SU-DHL-6 (cell line): Measurements from ENCODE around the gene ATXN7L1.

Source experiments
- H2AFZ ChIP-seq: fragments of 200-600 bp; sonication (generic); 2 replicates; pipeline ENCODE4 v1.6.1; 2014; ENCODE audit warnings: low read depth, mild to moderate bottlenecking, moderate library complexity, mixed read lengths, antibody characterized with exemption, low read length; ENCODE audit not compliant: severe bottlenecking
- H3F3A ChIP-seq: fragments of 200-600 bp; shearing (Covaris generic); 2 replicates; pipeline ENCODE4 v1.6.0; 2016; ENCODE audit warnings: antibody characterized with exemption, mild to moderate bottlenecking; ENCODE audit not compliant: insufficient read depth
- H3K27ac ChIP-seq: fragments of 200-600 bp; sonication (generic); 2 replicates; pipeline ENCODE4 v1.5.1; 2016; ENCODE audit warnings: low read depth, mild to moderate bottlenecking, low read length, moderate library complexity, mixed read lengths
- H3K27me3 ChIP-seq: fragments of 200-600 bp; sonication (generic), shearing (Covaris generic); 2 replicates; pipeline ENCODE4 v1.6.0; 2014; ENCODE audit warnings: mild to moderate bottlenecking, low read length
- H3K36me3 ChIP-seq: fragments of 200-600 bp; sonication (generic); 2 replicates; pipeline ENCODE4 v1.6.1; 2014; ENCODE audit warnings: mild to moderate bottlenecking, low read length, mixed read lengths
- H3K4me2 ChIP-seq: fragments of 300-600, 200-600 bp; shearing (Covaris generic), sonication (generic); 2 replicates; pipeline ENCODE4 v1.6.0; 2014; ENCODE audit warnings: low read length, low read depth, mild to moderate bottlenecking; ENCODE audit not compliant: poor library complexity, severe bottlenecking
- H3K4me3 ChIP-seq: fragments of 200-600 bp; sonication (generic); 2 replicates; pipeline ENCODE4 v1.5.1; 2014; ENCODE audit warnings: antibody characterized with exemption, low read length, mild to moderate bottlenecking, mixed read lengths; ENCODE audit not compliant: insufficient read depth, poor library complexity, severe bottlenecking
- H3K79me2 ChIP-seq: fragments of 200-600 bp; sonication (generic); 2 replicates; pipeline ENCODE4 v1.6.1; 2014; ENCODE audit warnings: mild to moderate bottlenecking, low read length, moderate library complexity; ENCODE audit not compliant: insufficient read depth
- H3K9ac ChIP-seq: fragments of 200-600 bp; sonication (generic); 2 replicates; pipeline ENCODE4 v1.7.0; 2014; ENCODE audit warnings: mild to moderate bottlenecking, low read length
- H3K9me2 ChIP-seq: fragments of 200-600 bp; sonication (generic); replicated peaks from 2 replicates; pipeline ENCODE4 v1.6.1; 2014; ENCODE audit warnings: low read length; ENCODE audit not compliant: insufficient read depth
- H3K9me3 ChIP-seq: fragments of 200-600 bp; sonication (generic); 2 replicates; pipeline ENCODE4 v1.6.1; 2014; ENCODE audit warnings: low read length, mixed read lengths; ENCODE audit not compliant: insufficient read depth
- H4K20me1 ChIP-seq: fragments of 200-600 bp; sonication (generic); 2 replicates; pipeline ENCODE4 v1.6.1; 2014; ENCODE audit warnings: low read depth, mild to moderate bottlenecking, antibody characterized with exemption, low read length, moderate library complexity, mixed read lengths
- CTCF ChIP-seq: fragments of 200-600 bp; sonication (generic); IDR thresholded peaks from one replicate; pipeline ENCODE4 v1.5.1; 2017; ENCODE audit warnings: antibody characterized with exemption, mild to moderate bottlenecking, low read length, moderate library complexity; ENCODE audit not compliant: insufficient read depth, poor library complexity, severe bottlenecking
- EZH2phosphoT487 ChIP-seq: fragments of 200-600 bp; sonication (generic), shearing (Covaris generic); conservative IDR thresholded peaks from 2 replicates; pipeline ENCODE4 v1.6.1; 2018; ENCODE audit warnings: mild to moderate bottlenecking, antibody characterized with exemption, low read length, moderate library complexity, mixed read lengths

ATXN7L1 gene

DNA sequence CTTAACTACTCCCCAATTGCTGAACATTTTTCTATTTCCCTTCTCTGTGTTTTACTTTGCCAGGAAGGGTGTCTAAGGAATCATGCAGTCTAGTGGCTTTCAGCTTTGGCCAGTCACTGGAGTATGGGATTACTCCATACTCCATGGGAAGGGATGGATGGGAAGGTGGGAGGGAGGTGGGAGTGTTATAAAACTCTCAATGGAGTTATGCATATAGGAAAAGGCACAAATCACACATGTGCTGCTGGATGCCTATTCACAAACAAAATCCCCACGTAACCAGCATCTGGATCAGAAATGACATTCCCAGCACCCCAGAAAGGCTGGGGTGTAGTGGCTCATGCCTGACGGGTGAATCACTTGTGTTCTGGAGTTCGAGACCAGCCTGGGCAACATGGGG lies 125.3 kb downstream of the ATXN7L1 start:
- Histone ChIP-seq H3K27me3 (no peaks in the 10 kb centered on the region), H3K4me3 (no peak overlapping the region), H3F3A (no peaks in the 10 kb centered on the region), H3K9ac (no peak overlapping the region), H3K9me3 (no peaks in the 10 kb centered on the region), H3K4me2 (no peak overlapping the region), H4K20me1 (no peaks in the 10 kb centered on the region), H2AFZ (no peak overlapping the region), H3K79me2 (no peaks in the 10 kb centered on the region), H3K9me2 (no peaks in the 10 kb centered on the region), H3K36me3 (no peaks in the 10 kb centered on the region), H3K27ac (no peak overlapping the region)
- TF ChIP-seq EZH2phosphoT487 (no peak), CTCF (no peak)

- H3K36me3 ChIP-seq, result no peaks in the 10 kb centered on the region
- no peaks in the 10 kb centered on the region for H4K20me1 ChIP-seq
- H3K4me2 ChIP-seq, result no peak overlapping the region
- no peaks in the 10 kb centered on the region for H3K27me3 ChIP-seq
- TF ChIP-seq CTCF (no peak), EZH2phosphoT487 (no peak)
- H3K9me3 ChIP-seq, result no peaks in the 10 kb centered on the region
- H2AFZ ChIP-seq, result no peak overlapping the region
- H3K27ac ChIP-seq, result no peak overlapping the region
- H3K9ac ChIP-seq, result no peak overlapping the region
- H3K4me3 ChIP-seq, result no peak overlapping the region
- no peaks in the 10 kb centered on the region for H3K9me2 ChIP-seq
- H3K79me2 ChIP-seq, result no peaks in the 10 kb centered on the region
- no peaks in the 10 kb centered on the region for H3F3A ChIP-seq
Observed at GRCh38 chr7:105748701-105749100, 127.7 kb downstream of the ATXN7L1 start.

DNA sequence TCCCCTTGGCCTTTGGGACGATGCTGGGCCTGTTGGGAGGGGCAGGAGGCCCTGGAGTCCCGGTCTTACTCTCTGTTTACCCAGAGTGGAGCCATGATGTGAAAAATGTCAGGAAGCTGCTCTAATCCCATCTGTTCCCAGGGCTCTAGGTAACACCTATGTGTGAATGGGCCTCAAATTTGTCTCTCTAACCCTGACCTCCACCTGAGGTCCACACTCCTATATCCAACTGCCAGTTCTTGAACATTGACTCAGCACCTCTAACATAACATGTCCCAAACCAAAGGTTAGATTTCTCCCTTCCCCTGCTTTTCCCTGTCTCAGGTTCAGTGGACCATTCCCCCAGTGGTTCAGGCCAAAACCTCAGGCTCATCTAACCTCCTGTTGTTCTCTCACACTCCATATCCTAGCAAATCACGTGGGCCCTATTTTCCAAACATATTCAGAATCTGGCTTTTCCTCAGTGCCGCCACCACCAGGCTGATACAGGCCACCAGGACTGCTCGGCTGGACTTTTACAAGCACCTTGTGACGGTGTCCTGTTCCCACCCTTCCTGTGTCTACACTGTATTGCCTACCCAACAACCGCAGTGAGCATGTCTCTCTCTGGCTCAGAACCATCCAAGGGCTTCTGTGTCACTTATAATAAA lies 130.6 kb downstream of the ATXN7L1 start:
- no peak for TF ChIP-seq EZH2phosphoT487
- no peak for TF ChIP-seq CTCF
- H3F3A ChIP-seq, result no peaks in the 10 kb centered on the region

GRCh38 chr7:105744258-105744657 lies 132.1 kb downstream of the ATXN7L1 start:
- no peaks in the 10 kb centered on the region for H3K9me3 ChIP-seq
- H3K4me3 ChIP-seq, result no peak overlapping the region
- no peaks in the 10 kb centered on the region for H4K20me1 ChIP-seq
- H3K79me2 ChIP-seq, result no peaks in the 10 kb centered on the region
- H3K36me3 ChIP-seq, result no peaks in the 10 kb centered on the region
- H3K9ac ChIP-seq, result no peak overlapping the region
- no peaks in the 10 kb centered on the region for H3F3A ChIP-seq
- H3K4me2 ChIP-seq, result no peak overlapping the region
- H3K9me2 ChIP-seq, result no peaks in the 10 kb centered on the region
- no peak overlapping the region for H2AFZ ChIP-seq
- no peak for TF ChIP-seq EZH2phosphoT487
- TF ChIP-seq CTCF, result no peak
- H3K27ac ChIP-seq, result no peak overlapping the region
- no peaks in the 10 kb centered on the region for H3K27me3 ChIP-seq

More for the DNA sequence above, 130.6 kb downstream of the ATXN7L1 start:
- no peaks in the 10 kb centered on the region for H3K27me3 ChIP-seq
- H2AFZ ChIP-seq, result no peak overlapping the region
- no peaks in the 10 kb centered on the region for H3K9me2 ChIP-seq
- H3K27ac ChIP-seq, result no peak overlapping the region
- H4K20me1 ChIP-seq, result no peaks in the 10 kb centered on the region
- H3K9ac ChIP-seq, result no peak overlapping the region
- no peaks in the 10 kb centered on the region for H3K36me3 ChIP-seq
- H3K9me3 ChIP-seq, result no peaks in the 10 kb centered on the region
- H3K4me3 ChIP-seq, result no peak overlapping the region
- no peaks in the 10 kb centered on the region for H3K79me2 ChIP-seq
- no peak overlapping the region for H3K4me2 ChIP-seq
